NCI-H2029 treated with DMSO at 0.1 percent for 48 hours (cell line): ENCODE data around the gene XYLT1.

Experiments used
- DNase-seq: peaks from one replicate; lab custom pipeline; 2025; lab: John Stamatoyannopoulos, UW

The XYLT1 gene

DNA sequence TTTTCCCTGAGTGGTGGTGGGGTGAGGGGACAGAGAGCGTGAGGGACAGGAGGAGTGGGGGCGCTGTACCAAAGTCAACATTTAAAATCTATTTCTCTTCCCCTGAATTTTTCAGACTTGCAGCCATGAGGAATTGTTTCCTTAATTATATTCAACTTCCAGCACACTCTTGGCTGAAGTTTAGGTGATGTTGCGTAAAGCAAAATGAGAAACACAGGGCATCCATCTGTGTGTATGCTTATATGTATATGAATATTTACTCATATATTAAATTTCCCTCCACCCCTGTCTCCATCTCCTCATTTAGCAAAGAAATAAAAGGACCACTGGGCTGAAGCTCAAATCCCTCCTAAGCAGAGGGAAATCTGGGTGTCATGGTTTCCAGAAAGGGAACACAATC lies 218.1 kb downstream of the XYLT1 start:
- no peak for DNase-seq

DNA sequence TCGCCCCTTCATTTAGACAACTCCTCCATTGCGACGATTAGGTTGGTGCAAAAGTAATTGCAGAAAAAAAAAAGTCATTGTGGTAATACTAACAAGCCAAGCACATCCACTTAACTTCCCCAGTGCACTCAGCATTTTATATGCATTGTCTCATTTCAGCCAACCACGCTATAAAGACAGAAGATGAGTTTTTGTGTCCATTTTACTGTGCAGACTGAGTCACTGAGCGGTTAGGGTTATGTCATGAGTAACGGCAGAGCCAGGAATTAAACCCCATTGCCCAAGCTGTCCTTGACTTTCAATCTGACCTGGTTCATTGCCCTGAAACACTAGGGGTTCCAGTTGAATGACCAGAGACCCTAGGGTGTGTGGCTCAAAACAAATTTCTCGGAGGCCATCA lies 218.7 kb downstream of the XYLT1 start:
- DNase-seq = no peak

DNA sequence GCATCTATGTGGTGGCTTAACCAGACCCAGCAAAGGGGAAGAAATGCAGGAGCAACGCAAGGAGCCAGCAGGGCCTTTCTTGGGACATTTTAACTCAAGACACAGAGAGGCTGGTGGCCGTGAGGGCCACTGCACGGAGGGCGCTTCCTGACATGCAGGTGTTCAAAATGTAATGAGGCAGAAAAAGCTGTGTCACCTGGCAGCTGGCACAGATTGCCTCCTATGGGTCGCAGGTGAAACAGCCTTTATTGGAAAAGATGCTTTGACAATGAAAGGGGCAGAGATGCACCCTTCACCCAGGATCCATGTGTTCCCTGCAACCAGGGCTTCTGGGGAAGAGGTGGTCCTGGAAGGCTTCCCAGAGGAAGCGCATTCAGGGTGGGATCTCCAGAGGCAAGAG lies 219.3 kb downstream of the XYLT1 start:
- no peak for DNase-seq

DNA sequence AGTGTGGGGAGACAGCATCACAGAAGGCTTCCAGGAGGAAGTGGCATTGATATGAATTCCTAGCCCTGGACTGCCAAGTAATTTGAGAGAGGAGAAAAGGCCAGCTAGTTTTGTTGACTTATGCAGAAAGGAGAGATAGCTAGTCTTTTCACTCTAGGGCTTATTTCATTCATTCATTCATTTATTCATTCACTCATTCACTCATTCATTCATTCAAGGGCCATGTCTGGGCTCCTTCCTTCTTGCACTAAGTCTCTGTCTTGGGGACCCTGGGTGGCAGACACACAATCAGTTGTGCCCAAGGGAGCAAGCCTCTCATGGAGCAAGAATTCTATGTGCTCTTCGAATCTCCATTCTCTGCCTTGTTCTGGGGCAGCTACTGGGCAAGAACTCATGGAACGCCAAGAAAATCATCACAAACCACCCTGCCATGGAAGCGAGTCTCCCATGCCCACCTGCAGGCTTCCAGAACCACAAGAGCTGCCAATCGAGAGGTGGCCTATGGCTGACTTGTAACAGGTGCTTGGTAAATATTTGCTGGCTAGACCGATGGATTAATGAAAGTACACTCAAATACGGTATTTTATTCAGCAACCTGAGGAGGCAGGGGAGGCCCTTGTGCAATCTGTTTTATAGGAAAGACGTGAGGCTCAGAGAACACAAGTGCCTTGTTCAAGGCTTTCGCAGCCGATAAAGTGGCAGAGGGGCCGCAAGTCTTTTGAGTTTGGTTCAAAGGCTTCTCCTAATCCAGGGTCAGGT lies 223.6 kb downstream of the XYLT1 start:
- peak; percentile 89 for DNase-seq

DNA sequence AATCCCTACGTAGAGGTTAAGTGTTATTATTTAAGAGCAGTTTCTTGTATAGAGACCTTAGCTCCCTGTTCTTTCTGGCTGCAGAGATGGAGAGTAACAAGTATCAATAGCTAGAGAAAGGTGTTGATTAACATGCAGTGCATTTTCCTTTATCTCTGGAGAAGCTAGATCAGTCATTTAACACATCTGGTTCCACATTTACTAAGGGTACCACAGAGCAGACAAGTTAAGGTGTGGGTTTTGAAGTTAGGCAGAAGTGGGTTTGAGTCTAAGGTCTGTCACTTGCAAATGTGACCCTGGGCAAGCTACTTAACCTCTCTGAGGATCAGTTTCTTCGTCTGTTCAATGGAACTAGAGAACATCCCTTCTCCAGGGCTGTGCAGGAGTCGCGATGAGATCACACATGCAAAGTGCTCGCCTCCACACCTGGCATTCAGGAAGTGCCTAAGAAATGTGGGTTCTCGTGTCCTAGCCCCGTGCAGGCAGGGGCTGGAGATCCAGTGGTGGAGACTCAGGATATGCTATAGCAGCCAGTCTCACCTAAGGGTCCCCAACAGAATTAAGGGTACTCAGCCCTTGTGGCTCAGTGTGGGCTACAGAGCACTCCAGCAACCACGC lies 224.4 kb downstream of the XYLT1 start:
- no peak for DNase-seq

DNA sequence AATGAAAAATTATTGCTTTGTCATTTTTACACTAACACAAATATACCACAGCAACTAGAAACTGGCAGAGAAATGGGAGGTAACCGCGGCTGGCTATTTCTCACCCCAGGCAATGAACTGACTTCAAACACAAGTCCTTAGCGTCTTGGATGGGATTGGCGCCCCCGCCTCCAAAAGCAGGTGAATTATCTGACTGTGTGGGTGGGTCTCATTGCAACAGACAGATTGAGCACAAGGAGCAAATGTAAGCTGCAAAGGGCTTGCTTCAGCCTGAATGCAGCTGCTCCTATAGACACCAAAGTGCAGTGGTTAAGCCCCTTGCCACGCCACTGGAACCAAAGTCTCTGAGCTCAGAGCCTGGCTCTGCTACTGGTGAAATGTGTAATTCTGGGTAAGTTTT lies 225.0 kb downstream of the XYLT1 start:
- no peak for DNase-seq

DNA sequence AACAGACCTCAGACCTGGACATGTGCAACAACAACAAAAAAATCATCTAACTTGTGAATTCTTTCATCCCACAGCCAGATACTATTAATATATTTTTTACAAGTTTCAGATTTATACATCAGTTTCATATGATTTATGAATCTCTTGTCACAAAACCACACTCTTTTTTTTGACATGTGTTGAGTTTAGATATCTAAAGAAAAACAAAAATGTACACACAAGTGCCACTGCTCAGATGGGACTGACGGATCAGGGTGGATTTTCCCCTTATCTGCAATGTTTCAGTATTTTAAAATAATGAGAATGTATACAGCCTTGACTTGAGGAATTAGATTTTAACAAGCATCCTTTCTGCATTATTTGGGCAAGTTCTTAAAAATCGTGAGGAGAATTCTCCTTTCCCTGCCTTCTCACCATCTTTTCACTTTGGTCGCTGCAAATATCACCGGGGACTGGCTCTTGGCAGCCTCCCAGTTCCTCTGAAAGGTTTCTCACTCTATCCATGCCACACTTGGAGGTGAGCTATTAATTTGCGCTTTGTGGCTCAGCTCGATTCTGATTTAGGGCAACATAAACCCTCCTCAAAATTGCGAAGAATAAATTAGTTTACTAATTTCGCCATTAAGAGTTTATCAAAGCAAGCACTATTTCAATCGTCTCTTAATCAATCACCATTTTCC lies 225.7 kb downstream of the XYLT1 start:
- DNase-seq = no peak

DNA sequence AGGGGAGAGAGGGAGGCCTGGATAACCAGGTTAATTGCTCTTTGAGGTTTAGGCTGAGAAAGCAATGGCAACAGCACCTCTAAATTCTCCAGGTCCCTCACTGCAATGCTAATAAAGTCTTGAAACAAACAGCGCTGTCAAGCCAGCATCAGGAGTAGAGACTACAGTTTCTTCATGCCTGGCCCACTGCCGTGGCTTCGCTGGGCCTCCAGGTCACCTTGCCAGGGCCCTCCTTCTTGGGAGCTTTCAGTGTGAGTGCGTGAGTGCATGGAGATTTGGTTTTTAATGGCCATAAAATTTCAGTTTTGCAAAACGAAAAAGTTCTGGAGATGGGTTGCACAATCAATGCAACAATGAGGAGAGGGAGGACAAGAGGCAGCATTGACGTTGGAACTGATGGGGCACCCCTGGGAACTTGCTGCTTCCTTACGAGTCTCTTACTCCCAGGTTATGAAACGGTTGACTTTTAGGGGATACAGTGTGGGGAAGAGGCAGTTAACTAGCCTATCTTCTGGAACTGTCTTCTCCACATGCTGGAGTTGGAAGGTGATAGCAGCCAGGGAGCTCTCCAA lies 229.4 kb downstream of the XYLT1 start:
- no peak for DNase-seq

DNA sequence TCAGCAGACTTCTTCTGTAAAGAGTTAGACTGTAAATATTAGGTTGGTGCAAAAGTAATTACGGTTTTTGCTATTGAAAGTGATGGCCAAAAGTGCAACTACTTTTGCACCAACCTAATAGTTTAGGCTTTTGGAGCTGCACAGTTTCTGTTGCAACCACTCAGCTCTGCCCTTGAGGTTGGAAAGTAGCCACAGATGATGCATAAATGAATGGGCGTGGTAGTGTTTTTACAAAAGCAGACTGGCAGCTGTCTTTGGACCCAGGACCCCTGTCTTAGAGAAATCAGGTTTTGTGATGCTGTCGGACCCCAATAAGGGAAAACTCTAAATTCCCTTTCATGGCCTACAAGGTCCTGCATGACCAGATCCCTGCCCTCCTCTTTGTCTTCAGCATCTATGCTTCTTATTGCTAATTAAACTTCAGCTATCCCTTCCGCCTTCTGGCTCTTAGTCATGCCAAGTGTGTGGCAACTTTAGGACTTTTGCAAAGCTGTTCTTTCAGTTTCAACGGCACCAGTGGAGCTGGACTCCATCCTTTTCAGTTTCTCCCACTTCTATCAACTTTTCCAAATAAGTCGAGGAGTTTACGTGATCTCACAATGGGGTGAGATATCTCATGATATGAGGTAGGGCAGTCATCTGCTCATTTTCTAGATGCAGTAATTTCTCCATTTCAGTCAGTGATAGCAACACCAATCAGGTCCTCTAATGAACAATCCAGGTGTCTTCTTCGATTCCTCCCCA lies 232.3 kb downstream of the XYLT1 start:
- DNase-seq = no peak

DNA sequence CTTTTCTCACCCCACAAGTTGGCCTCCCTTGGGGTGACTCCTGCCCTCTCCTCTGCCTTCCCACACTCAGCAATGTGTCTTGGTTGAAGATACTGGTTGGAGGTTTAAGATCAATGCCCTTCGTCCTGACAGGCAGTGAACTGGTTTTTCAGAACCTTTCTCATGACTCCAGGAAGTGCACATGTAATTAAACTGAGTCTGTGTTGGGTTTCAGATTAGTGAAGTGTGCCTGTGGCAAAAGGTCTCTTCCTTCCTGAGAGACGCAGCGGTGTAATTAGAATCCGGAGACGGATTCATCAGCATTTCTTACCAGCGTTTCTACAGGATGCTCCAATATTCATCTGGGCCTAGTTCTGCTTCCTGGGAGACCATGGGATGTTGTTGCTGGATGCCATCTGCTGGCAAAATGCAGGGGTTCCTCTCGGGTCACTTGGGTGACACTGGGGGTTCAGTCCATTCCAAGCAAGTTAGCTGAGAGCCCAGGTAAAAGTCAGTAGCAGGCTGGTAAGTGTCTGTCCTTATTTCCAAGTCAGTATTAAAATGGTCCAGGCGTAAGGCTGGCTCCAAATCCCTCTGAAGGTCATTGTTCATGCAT lies 233.3 kb downstream of the XYLT1 start:
- DNase-seq = no peak

DNA sequence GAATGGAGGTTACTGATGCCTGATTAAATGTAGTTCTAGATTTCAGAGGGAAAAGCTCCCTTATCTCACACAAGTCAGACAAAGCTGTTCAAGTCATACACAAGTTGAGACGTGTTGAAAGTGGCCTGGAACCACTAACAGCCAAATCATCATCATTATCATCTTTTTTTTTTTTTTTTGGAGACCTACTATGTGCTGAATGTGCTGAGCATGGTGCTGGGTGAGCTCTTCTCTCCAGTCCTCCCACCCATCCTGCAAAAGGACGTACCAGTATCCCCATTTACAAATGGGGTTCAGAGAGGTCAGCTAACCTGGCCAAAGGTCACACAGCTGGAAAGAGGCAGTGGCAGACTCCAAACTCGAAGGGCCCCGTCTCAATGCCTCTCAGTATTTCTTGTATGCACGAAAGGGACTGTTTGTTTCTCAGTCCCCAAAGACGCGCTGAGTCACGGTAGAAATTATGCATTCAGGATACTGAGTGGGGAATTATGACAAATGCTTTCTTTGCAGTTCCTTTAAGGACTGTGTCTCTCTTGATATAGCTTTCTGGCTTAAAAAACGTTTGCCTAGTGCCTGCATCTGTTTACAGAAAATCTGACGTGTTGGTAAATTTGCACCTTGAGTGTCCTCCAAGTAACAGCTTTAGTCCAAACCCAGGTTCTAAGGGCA lies 235.5 kb downstream of the XYLT1 start:
- no peak for DNase-seq

DNA sequence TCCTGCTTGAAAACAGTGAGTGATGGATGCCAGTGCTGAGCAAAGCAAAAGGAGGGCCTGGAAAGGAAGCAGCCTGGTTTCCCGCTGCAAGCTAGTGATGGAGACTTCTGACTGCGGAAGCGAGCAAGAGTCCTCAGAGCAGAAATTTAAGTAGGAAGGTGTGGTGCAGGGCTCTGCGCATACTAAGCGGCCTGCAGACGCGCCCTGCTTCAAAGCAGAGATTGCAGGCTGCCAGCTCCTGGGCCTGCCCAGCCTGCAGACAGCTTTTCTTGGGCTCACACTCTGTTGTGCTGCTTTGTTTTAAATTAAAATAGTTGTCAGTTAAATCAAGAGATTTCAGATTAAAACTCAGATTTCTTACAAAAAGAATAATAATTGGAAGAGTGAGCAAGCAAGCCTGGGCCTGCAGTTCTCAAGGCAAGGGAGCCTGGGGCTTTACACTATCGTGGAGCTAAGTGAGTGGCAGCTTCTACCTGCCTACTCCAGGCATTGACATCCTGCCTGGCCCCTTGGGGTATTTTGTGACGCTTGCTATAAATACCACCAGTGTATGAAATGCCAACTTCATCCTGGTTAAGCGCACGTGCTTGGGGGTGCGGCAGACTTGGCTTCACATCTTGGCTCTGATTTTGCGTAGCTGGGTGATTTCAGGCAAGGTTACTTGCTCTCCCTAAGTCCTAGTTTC lies 237.3 kb downstream of the XYLT1 start:
- no peak for DNase-seq

DNA sequence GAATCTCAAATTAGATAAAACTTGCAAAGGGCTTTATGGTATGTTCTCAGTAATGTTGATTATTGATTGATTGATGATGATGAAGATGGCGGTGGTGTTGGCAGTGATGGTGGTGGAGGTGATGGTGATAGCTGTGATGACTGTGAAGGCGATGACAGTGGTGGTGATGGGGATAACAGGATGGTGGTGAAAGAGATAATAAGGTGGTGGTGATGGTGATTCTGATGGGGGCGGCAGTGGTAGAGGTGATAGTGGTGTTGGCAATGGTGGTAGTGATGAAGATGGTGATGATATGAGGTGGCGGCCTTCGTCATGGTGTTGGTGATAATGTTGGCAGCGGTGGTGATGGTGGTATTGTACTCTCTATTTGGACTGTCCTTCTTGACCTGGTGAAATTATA lies 238.3 kb downstream of the XYLT1 start:
- no peak for DNase-seq

DNA sequence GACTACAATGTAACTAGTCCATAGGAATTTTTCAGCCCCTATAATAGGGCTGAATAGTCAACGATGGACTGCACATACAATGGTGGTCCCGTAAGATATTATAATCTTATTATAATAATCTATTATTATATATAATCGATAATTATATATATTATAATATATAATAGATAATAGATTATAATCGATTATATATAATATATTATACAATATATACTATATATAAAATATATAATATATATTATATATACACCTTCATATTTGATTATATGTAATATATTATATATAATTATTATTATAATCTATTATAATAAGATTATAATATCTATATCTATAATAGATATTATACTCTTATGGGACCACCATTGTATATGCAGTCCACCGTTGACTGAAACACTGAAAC lies 238.8 kb downstream of the XYLT1 start:
- DNase-seq = no peak

DNA sequence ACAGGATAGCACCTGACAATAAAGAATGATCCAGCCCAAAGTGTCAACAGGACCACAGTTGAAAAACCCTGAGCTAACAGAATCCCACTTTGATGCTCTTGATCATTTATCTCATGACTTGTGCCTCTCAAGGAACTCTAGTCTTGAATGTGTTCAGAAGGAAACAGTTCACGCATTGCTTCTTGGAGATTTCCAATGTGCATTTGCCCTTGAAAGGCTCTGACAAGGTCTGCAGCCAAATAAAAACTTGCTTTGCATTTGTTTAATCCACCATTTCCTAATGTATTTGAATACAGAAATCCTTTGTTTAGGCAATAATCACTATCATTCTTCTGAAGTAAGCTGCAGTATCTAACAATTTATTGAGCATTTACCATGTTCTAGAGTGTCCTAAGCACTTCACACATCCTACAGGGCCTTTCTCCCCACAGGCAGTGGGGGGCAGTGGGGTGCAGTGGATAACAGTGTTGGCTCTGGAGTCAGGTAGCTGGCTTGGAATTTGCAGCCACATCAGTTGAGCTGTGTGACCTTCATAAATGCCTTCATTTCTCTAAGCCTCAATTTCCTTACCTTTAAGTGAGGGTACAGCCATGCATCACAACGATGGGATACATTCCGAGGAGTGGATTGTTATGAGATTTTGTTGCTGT lies 239.7 kb downstream of the XYLT1 start:
- DNase-seq = no peak

DNA sequence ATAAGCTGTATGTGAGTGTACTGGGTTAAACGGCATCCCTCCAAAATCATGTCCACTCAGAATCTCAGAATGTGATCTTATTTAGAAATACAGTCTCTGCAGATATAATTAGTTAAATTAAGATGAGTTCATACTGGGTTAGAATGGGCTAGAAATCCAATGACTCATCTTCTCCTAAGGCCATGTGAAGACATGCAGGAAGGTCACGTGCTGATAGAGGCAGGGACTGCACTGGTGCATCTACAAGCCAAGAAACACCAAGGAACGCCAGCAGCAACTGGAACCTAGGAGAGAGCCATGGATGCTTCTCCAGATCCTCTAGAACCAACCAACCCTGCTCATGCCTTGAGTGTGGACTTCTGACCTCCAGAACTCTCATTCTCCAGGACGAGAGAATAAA lies 241.0 kb downstream of the XYLT1 start:
- DNase-seq = no peak

DNA sequence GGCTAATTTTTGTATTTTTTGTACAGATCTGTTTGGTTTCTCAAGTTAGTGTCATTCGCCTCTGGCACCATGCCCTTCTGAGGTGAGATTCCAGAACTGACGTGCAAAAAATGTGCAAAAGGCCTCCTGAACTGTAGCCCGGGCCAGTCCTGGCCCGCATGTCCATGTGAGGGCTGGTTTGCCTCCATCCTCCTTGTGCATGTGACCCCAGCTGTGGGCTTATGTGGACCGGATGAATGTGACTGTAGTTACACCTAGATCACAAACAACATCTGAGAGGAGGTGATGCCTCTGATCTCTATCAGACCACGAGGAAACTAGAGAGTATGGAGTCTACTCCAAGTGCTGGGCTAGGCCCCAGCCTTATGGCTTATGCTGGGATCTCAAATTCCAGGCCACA lies 241.6 kb downstream of the XYLT1 start:
- no peak for DNase-seq

DNA sequence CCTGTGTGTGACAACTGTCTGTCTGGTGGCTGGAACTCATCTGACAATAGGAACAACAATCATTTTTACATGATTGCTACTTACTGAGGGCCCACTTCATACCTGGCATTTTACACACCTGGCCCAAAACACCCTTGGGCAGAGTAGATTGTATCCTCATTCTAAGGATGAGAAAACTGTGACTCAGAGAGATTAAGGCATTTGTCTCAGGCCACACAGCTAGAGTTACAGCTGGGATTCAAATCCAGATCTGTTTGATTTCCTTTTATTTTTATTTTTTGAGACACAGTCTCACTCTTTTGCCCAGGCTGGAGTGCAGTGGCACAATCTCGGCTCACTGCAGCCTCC lies 242.1 kb downstream of the XYLT1 start:
- DNase-seq = no peak

DNA sequence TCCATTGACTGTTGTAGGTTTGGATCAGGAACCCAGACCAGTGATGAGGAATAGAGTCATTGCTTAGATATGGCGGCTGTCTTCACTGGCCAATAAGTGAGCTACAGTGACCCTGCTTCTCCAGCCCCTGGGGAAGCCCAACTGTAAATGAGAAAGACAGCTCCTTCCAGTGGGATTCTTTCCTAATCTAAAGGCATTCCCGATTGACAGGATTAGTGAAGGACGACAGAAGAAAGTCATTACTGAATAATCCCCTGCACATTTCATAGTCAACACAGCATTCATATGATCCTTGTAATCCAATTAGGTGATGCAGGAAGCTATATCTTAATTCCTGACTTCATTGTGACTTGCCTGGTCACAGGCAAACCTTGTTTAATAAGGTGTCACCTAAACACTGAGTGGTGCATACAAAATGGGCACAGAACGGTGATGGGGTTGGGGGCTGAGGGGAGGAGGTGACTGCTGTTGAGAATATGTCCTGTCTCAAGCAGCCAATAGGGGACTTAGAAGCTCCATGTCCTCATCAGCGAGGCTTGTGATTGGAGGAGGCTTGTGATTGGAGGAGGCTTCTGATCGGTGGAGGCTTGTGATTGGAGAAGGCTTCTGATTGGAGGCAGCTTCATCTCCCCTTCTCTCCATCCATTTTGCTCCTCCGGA lies 242.6 kb downstream of the XYLT1 start:
- DNase-seq = no peak

DNA sequence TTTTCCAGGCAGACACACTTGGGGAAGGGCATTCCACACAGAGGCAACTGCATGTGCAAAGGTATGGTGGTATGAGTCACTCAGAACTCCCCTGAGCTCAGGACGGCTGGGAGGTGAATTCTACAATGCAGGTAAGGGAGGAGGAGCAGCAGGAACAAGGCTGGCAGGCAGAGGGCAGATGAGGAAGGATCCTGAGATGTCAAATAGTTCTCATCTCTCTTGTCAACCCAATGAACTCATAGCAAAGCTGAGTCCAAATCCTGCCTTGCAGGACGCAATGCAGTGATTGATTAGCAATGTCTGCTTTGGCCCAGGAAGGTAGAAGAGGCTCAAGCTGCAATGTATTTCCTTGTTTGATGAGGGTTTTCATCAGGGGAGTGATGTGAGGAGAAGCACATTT lies 243.5 kb downstream of the XYLT1 start:
- DNase-seq = no peak
